ENCODE measurements around the gene CNTN4.

The CNTN4 gene

DNA sequence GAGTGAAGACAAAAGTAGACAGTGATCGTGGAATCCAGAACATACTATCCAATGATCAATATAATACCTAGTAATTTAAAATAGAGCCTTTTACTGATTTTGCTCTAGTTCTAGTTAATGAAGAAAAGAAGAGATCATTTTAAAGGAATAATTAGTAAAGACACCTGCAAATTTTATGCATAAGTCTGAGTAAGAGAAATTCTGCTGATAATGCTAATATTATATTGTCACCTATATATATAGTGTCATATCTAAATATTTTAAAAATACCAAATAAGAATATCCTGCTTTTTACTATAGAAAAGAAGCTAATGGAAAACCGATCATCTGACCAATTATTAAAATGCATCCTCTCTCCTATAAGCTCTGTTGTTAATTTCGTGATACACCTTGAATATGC, 152.1 kb downstream of the CNTN4 start:
- no peak for DNase-seq
- intact Hi-C loops (cut with DNase I), result no loop called here

- intact Hi-C loops (cut with DNase I), result no loop called here
- no peak for DNase-seq
Measured at GRCh38 chr3:2261747-2262146, 163.1 kb downstream of the CNTN4 start.

- intact Hi-C loops (cut with DNase I), result no loop called here
- no peak for DNase-seq
Measured at GRCh38 chr3:2262204-2262603, 163.5 kb downstream of the CNTN4 start.

DNA sequence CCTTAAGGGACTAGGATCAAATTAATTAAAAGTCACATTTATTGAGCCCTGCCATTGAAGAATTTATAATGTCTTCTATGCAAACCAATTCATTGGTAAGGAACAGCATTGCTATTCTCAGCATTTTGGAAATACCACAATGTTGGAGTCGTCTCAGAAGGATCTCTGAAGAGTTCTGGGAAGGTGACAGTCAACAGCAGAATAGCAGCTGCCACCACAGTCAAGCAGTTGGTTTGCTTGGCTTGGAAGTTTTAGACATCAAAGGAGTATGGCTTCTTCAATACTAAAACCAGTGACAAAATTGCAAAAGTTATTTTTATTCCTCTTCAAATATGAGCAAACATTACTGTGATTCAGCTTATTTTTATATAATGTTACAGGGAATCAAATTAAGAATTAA, 167.9 kb downstream of the CNTN4 start:
- DNase-seq, result no peak
- intact Hi-C loops (cut with DNase I), result no loop called here

DNA sequence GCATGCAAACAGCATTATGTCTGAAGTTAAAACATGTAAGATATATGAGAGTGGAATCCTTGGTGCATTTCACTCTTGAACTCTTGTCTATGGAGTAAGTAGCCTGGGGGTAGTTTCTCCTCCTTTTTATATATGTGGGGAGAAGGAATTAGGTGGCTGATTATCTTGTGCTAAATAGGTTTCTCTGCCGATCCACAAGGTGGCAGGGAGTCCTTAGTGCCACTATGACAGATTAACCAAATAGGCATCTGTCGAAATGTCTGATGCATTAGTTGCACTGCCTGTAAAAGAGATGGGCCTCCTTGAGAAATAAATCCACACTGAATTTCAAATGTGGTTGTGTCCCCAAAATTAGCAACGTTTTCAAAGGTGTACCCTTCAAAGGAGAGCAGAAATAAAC, 170.1 kb downstream of the CNTN4 start:
- intact Hi-C loops (cut with DNase I), result no loop called here
- no peak for DNase-seq

- no peak for DNase-seq
- intact Hi-C loops (cut with DNase I), result no loop called here
Measured at GRCh38 chr3:2274526-2274925, 175.9 kb downstream of the CNTN4 start.

DNA sequence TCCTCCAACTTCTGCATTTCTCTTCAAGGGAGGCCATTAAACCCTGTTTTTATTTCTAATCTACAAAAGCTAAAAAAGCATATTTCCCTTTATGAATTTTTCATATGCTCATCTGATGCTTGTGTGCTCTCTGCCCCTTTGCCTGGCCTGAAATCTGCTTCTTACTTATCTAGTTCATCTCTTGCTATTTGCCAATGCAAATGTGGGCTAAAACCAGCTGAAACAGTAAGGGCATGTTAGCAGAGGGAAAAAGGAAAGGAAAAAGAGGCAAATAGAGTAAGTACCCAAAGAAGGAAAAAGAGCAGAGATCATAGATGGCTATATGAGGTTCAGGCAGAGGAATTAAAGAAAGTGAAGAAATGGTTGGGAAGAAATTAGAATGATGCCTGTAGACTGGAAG, 185.2 kb downstream of the CNTN4 start:
- no peak for DNase-seq
- intact Hi-C loops (cut with DNase I), result no loop called here

GRCh38 chr3:2300938-2301337, 202.3 kb downstream of the CNTN4 start:
- DNase-seq, result no peak
- intact Hi-C loops (cut with DNase I), result no loop called here

- intact Hi-C loops (cut with DNase I), result no loop called here
- no peak for DNase-seq
Measured at GRCh38 chr3:2301361-2301760, 202.7 kb downstream of the CNTN4 start.

GRCh38 chr3:2303566-2303965, 204.9 kb downstream of the CNTN4 start:
- intact Hi-C loops (cut with DNase I), result no loop called here
- DNase-seq, result no peak

- intact Hi-C loops (cut with DNase I), result no loop called here
Measured at GRCh38 chr3:2311022-2311421, 212.4 kb downstream of the CNTN4 start.

DNA sequence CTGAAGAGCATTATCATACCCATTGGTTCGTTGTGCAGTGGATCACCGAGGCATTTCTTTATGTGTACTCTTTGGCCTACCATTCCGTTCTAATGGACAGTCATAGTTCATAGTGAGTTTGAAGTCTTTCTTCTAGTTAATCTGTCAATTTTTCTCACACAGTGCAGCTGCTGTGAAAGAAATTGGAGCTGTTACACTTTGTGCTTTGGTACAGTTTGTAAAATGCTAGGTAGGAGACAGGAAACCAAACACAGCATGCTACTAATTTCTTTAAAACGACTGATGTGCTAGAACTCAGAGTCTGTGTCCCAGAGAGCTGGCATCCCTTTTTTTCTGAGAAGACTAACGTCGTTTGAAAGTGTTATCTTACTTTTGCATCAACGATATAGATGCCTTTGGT, 218.9 kb downstream of the CNTN4 start:
- intact Hi-C loops (cut with DNase I), result no loop called here

More at GRCh38 chr3:2311022-2311421, 212.4 kb downstream of the CNTN4 start:
- no peak for DNase-seq

DNA sequence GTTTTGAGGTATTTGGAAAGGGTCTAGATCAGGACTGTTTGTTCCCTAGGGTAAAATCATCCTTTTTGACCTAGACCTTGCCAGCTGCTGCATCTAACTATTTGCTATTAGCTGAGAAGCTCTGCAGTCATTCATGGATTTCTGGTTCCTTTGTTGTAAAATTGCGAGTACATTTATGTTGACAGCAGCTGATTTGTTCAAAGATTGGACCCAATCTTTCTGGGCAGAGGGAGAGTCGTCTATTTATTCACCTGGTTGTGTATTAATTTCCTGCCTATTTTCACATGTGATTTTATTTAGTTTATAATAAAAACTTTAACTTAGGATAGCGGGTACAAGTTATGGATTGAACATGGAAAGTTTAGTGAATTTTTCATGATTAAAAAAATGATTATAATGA, 236.3 kb downstream of the CNTN4 start:
- intact Hi-C loops (cut with DNase I), result no loop called here
- no peak for DNase-seq

More for the DNA sequence above, 218.9 kb downstream of the CNTN4 start:
- DNase-seq, result no peak

- intact Hi-C loops (cut with DNase I), result no loop called here
- no peak for DNase-seq
Measured at GRCh38 chr3:2343031-2343682, 244.5 kb downstream of the CNTN4 start.

GRCh38 chr3:2352134-2352762, 253.6 kb downstream of the CNTN4 start:
- intact Hi-C loops (cut with DNase I), result no loop called here
- peak in 2 of 10 donors; percentile 70 to 79 for DNase-seq

GRCh38 chr3:2354702-2355101, 256.0 kb downstream of the CNTN4 start:
- peak in 2 of 10 donors; percentile 67 to 75 for DNase-seq
- intact Hi-C loops (cut with DNase I), result no loop called here

DNA sequence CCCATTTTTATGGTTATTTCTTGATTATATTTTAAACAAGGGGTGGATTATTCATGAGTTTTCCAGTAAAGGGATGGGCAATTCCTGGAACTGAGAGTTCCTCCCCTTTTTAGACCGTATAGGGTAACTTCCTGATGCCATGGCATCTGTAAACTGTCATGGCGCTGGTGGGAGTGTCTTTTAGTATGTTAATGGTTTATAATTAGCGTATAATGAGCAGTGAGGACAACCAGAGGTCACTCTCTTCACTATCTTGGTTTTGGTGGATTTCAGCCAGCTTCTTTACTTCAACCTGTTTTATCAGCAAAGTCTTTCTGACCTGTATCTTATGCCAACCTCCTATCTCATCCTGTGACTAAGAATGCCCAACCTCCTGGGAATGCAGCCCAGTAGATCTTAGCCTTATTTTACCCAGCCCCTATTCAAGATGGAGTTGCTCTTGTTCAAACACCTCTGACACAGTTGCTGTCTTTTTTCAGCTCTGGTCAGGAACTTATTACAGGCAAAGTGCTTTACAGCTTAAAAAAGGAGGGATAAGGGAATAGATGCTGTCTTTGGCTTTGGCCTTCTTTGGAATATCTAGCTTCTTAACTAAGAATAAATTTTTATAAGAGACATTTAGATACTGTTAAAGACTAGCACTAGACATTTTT, 257.8 kb downstream of the CNTN4 start:
- intact Hi-C loops (cut with DNase I), result no loop called here
- DNase-seq, result no peak

GRCh38 chr3:2360815-2361214, 262.1 kb downstream of the CNTN4 start:
- DNase-seq, result no peak
- intact Hi-C loops (cut with DNase I), result no loop called here

DNA sequence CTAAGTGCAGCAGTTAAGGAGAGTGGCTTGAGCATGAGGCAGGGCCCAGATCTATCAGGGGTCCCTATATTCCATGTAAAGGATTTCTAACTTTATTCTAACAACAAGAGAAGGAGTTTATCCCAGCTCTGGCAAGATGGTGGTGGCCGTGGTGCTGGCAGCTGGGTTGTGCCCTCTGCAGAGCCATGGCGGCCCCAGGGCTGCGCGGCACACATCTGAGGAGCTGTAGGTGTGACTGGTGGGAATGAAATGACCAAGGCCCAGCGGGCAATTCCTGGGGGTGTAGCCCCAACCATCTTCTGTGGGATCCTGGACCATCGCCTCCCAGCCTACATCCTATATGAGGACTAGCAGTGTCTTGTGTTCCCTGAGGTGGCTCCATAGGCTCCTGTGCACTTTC, 263.5 kb downstream of the CNTN4 start:
- intact Hi-C loops (cut with DNase I), result no loop called here
- DNase-seq, result peak in 1 of 10 donors; percentile 63

DNA sequence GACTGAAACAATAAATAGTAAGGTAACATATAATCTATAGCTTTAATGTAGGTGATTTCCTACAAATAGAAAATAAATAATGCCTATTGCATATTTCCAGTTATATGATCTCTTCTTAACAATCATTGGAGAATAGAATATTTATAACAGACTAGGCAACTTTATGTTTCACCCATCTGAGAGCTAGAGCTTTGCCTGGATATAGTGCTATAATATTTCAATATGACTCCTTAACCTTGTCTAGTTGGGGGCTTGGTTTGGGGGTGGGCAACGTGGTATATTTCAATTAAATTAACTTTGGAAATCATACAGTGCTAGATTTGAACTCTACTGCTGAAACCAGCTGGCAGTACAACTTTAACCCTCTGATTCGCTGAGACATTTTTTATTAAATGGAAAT, 265.2 kb downstream of the CNTN4 start:
- no peak for DNase-seq
- intact Hi-C loops (cut with DNase I), result no loop called here

DNA sequence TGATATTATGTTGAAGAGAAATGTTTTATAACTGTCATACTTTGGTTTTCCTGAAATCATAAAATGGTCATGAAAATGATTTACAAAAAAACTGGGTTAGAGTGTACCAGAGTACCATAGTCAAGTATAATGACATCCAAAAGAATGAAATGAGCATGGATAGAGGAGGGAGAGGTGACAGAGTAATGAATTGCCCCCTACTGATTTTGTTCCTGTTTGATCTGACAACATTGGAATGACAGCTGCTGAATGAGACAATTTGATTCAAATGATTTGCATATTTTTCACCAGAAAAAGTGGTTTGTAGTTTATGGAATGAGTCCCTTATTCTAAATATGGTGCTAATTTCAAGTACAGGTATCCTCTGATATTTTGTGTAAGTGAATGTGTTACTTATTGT, 271.7 kb downstream of the CNTN4 start:
- no peak for DNase-seq
- intact Hi-C loops (cut with DNase I), result no loop called here

DNA sequence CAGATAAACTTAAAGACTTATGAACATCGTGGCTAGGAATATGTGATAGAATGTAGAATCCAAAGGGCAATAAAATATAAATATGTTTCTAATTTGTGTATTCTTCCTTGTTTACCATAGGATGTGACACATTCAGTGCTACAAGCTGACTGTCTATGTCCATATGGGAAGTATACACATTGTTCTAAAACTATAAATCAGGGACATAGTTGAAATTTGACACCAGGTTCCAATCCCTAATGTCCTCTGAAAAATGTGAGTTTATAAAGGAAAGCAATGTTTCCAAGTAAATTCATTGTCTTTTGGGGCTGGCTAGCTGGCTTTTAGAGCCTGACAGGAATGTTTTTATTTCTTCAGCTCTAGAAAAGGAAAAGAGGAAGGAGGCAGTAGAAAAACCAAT, 273.6 kb downstream of the CNTN4 start:
- DNase-seq, result no peak

More for the DNA sequence above, 273.6 kb downstream of the CNTN4 start:
- intact Hi-C loops (cut with DNase I), result no loop called here

Data from posterior cingulate gyrus (tissue), 11 donors.